GM12865 (cell line): ENCODE measurements around the gene GPR148.
"Not testable (repeated sequence)": the region's sequence is repeated elsewhere in the genome, so short reads cannot be mapped to it uniquely, and the experiment has no call there.

ENCODE experiments used
- DNase-seq: peaks from one replicate; pipeline ENCODE4 v3.0.0; 2010; ENCODE audit warnings: low read depth
- H3K4me3 ChIP-seq: 2 replicates; pipeline ENCODE4 v1.5.1; 2011; ENCODE audit warnings: mild to moderate bottlenecking, low read depth, low read length, control low read depth
- CTCF ChIP-seq: IDR thresholded peaks from 2 replicates; pipeline ENCODE4 v1.5.1; 2011; ENCODE audit warnings: low read length, control low read depth, low read depth, inconsistent platforms; ENCODE audit not compliant: insufficient read depth; ENCODE audit errors: missing control alignments

The GPR148 gene

GRCh38 chr2:130728549-130729316 is at the start of gene GPR148:
TSS of gene GPR148 (plus strand) at chr2:130729070. CDS start at chr2:130729152, 82 bp downstream.
- H3K4me3 ChIP-seq, result no peak within 1 kb of the TSS; the same call in 1 of the 2 replicates
- DNase-seq, result no peak
- TF ChIP-seq CTCF, result no peak

- H3K4me3 ChIP-seq, DNase-seq: not testable (repeated sequence)
Observed at GRCh38 chr2:130692041-130692770, 36.7 kb upstream of the GPR148 start.

DNA sequence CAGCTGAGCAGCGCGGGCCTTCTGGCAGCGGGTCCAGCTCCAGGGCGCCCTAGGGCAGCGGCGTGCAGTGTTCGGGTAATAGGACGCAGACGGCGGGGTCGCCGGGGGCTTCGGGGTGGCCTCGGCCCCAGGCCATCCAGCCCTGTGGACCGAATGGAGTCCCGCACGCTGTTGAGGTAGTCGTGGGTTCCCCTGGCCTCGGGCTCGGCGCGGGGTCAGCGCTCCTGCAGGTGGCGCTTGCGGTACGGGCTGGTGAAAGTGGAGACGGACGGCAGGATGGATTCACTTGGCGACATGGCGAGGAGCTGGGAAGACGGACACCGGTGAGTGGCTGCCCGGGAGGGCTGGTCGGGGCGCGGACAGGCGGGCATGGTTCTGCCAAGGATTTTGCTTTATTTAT is 35.4 kb upstream of the GPR148 start:
- H3K4me3 ChIP-seq, result not testable (repeated sequence)

GRCh38 chr2:130703250-130703649 is 25.6 kb upstream of the GPR148 start:
- DNase-seq, H3K4me3 ChIP-seq: not testable (repeated sequence)

More for the DNA sequence above, 35.4 kb upstream of the GPR148 start:
- DNase-seq, result peak; percentile 1

GRCh38 chr2:130714795-130715194 is 14.1 kb upstream of the GPR148 start:
- not testable (repeated sequence) for DNase-seq, H3K4me3 ChIP-seq

GRCh38 chr2:130720036-130720435 is 8.8 kb upstream of the GPR148 start:
- no peak for TF ChIP-seq CTCF
- no peak for DNase-seq
- no peak overlapping the region for H3K4me3 ChIP-seq

GRCh38 chr2:130720528-130720927 is 8.3 kb upstream of the GPR148 start:
- DNase-seq, result no peak
- TF ChIP-seq CTCF, result no peak
- H3K4me3 ChIP-seq, result no peak overlapping the region

GRCh38 chr2:130724455-130724854 is 4.4 kb upstream of the GPR148 start:
- H3K4me3 ChIP-seq, result no peak overlapping the region
- DNase-seq, result no peak
- no peak for TF ChIP-seq CTCF

- TF ChIP-seq CTCF, result no peak
- DNase-seq, result no peak
- H3K4me3 ChIP-seq, result peak overlapping the region; percentile 52
Observed at GRCh38 chr2:130726614-130727180, 2.2 kb upstream of the GPR148 start.
